ENCODE results near the gene BCAS3.

BCAS3 gene

DNA sequence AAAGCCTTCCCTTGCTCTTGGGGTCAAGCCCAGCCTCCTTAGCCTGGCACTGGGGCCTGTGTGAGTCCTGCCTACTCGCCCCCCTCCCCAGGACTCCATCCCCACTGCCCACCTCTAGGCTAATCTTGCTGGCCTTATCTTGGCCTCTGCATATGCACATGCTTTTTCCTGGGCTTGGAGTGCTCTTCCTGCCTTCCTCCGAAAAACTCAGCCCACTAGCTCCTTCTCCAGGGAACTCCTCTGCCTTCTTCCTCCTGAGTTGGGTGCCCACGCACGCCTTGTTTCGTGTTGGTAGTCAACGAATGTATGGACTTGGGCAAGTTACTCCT, 738.5 kb downstream of the BCAS3 start:
- H3K9me3 ChIP-seq (ENCODE audit: severe bottlenecking): no peaks in the 10 kb centered on the region
- peak; percentile 28 for DNase-seq (ENCODE audit: low spot score)
- no peaks in the 10 kb centered on the region for H3K27me3 ChIP-seq (ENCODE audit: insufficient read depth, poor library complexity, severe bottlenecking)
- H3K4me1 ChIP-seq (ENCODE audit: insufficient read depth, poor library complexity, severe bottlenecking): no peaks in the 10 kb centered on the region
- H3K4me3 ChIP-seq (ENCODE audit: severe bottlenecking): no peak overlapping the region
- no peak for TF ChIP-seq CTCF (IDR thresholded peaks at IDR 0.05; ENCODE audit: poor library complexity, severe bottlenecking)
- no peak for ATAC-seq (ENCODE audit: low read depth)
- no peak overlapping the region for H3K27ac ChIP-seq (ENCODE audit: poor library complexity, severe bottlenecking)
- no peaks in the 10 kb centered on the region for H3K36me3 ChIP-seq (ENCODE audit: low read depth)

DNA sequence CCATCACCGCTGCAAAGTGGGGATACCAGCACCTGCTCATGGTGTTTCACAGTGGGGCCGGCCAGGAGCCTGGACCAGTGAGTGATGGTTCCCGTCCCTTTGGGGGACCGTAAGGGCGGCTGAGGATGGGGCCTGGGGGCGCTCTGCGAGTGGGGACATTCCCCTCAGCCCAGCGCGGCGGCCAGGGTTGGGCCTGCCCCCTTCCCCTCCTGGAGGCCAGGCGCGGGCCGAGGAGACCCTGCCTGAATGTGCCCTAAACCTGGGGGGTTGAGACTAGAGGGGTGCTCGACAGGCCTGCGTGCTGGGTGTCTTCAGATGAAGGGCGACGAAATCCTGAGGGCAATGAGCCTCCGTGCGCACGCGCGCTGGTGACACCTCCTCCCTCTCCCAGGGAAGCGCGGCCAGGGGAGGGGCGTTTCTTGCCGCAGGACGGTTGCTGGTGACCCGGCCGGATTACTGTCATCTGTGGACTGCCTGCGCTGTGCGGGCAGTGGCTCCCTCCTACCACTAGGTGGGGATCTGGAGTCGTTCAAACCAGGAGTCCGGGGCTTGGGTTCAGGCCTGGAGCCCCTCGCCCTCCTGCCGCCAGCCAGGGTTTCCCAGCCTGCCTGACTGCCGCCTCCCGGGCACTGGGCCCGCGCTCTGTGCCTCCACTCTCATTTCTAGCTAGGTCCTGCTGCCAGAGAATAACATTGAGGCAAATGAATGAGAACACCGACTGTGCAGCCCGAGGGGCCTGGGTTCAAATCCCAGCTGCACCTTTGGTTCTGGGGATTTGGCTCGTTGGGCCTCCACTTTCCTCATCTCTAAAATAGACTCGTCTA, 739.1 kb downstream of the BCAS3 start:
- Histone ChIP-seq H3K9me3 (ENCODE audit: severe bottlenecking) (no peaks in the 10 kb centered on the region), H3K4me1 (ENCODE audit: insufficient read depth, poor library complexity, severe bottlenecking) (peaks cover under 1% of the 10 kb centered on the region), H3K27me3 (ENCODE audit: insufficient read depth, poor library complexity, severe bottlenecking) (no peaks in the 10 kb centered on the region), H3K27ac (ENCODE audit: poor library complexity, severe bottlenecking) (no peak overlapping the region), H3K36me3 (ENCODE audit: low read depth) (no peaks in the 10 kb centered on the region), H3K4me3 (ENCODE audit: severe bottlenecking) (no peak overlapping the region)
- DNase-seq (ENCODE audit: low spot score): peak; percentile 87
- peak; percentile 56 for ATAC-seq (ENCODE audit: low read depth)
- TF ChIP-seq CTCF (IDR thresholded peaks at IDR 0.05; ENCODE audit: poor library complexity, severe bottlenecking): peak; percentile 90

- H3K4me1 ChIP-seq (ENCODE audit: insufficient read depth, poor library complexity, severe bottlenecking): peaks cover 6% of the 10 kb centered on the region
- H3K9me3 ChIP-seq (ENCODE audit: severe bottlenecking): no peaks in the 10 kb centered on the region
- H3K4me3 ChIP-seq (ENCODE audit: severe bottlenecking): no peak overlapping the region
- DNase-seq (ENCODE audit: low spot score): no peak
- H3K27ac ChIP-seq (ENCODE audit: poor library complexity, severe bottlenecking): no peak overlapping the region
- H3K36me3 ChIP-seq (ENCODE audit: low read depth): no peaks in the 10 kb centered on the region
- no peaks in the 10 kb centered on the region for H3K27me3 ChIP-seq (ENCODE audit: insufficient read depth, poor library complexity, severe bottlenecking)
- no peak for ATAC-seq (ENCODE audit: low read depth)
- no peak for TF ChIP-seq CTCF (IDR thresholded peaks at IDR 0.05; ENCODE audit: poor library complexity, severe bottlenecking)
Observed at GRCh38 chr17:61418449-61418848, 740.8 kb downstream of the BCAS3 start.

DNA sequence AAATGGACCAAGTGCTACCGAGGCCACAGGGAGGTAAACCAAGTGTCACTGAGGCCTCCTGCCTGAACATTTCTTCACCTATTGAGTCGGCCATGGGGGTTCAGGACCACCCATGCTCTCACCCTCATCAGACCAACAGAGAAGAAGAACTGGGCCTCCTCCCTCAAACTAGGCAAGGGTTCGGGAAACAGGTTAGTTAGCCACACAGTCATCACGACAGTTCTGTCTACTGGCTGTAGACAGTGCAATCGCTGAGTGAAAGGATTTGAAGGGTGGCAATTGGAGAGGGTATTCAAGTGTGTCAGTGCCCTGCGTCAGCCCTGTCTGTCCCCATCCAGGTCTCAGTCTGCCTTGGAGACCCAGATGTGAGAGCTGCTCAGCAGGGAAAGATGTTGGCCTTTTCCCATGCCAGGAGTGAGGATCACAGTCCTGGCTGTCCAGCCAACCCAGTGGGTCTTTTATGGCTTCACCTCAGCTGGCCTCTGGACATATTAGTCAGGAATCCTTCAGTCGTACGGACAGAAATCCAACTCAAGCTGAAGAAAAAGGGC, 741.9 kb downstream of the BCAS3 start:
- DNase-seq (ENCODE audit: low spot score): no peak
- Histone ChIP-seq H3K36me3 (ENCODE audit: low read depth) (no peaks in the 10 kb centered on the region), H3K27me3 (ENCODE audit: insufficient read depth, poor library complexity, severe bottlenecking) (no peaks in the 10 kb centered on the region), H3K4me1 (ENCODE audit: insufficient read depth, poor library complexity, severe bottlenecking) (peaks cover 6% of the 10 kb centered on the region), H3K9me3 (ENCODE audit: severe bottlenecking) (no peaks in the 10 kb centered on the region), H3K27ac (ENCODE audit: poor library complexity, severe bottlenecking) (no peak overlapping the region), H3K4me3 (ENCODE audit: severe bottlenecking) (no peak overlapping the region)
- no peak for TF ChIP-seq CTCF (IDR thresholded peaks at IDR 0.05; ENCODE audit: poor library complexity, severe bottlenecking)
- no peak for ATAC-seq (ENCODE audit: low read depth)

GRCh38 chr17:61420052-61420451, 742.4 kb downstream of the BCAS3 start:
- no peak for ATAC-seq (ENCODE audit: low read depth)

More at GRCh38 chr17:61420052-61420451, 742.4 kb downstream of the BCAS3 start:
- no peak for TF ChIP-seq CTCF (IDR thresholded peaks at IDR 0.05; ENCODE audit: poor library complexity, severe bottlenecking)
- Histone ChIP-seq H3K27ac (ENCODE audit: poor library complexity, severe bottlenecking) (no peak overlapping the region), H3K36me3 (ENCODE audit: low read depth) (no peaks in the 10 kb centered on the region), H3K4me3 (ENCODE audit: severe bottlenecking) (no peak overlapping the region), H3K9me3 (ENCODE audit: severe bottlenecking) (no peaks in the 10 kb centered on the region), H3K27me3 (ENCODE audit: insufficient read depth, poor library complexity, severe bottlenecking) (no peaks in the 10 kb centered on the region), H3K4me1 (ENCODE audit: insufficient read depth, poor library complexity, severe bottlenecking) (peaks cover 6% of the 10 kb centered on the region)
- DNase-seq (ENCODE audit: low spot score): no peak

Data from RWPE2 (cell line).